GM21423 (cell line): Measurements from ENCODE around the gene JAK1.
"Not testable (repeated sequence)": the region's sequence is repeated elsewhere in the genome, so short reads cannot be mapped to it uniquely, and the experiment has no call there.

ENCODE experiments used
- ATAC-seq: cut with Tn5 transposase; IDR thresholded peaks from one replicate; pipeline ENCODE4 v1.9.1; 2021; ENCODE audit warnings: mild to moderate bottlenecking, moderate library complexity; ENCODE audit not compliant: unreplicated experiment

The JAK1 gene

GRCh38 chr1:64923294-64923718 is 43.0 kb downstream of the JAK1 start:
- no peak for ATAC-seq

GRCh38 chr1:64922336-64922735 is 44.0 kb downstream of the JAK1 start:
- no peak for ATAC-seq

- ATAC-seq = no peak
Measured at GRCh38 chr1:64921771-64922170, 44.6 kb downstream of the JAK1 start.

GRCh38 chr1:64920941-64921589 is 45.3 kb downstream of the JAK1 start:
- no peak for ATAC-seq

GRCh38 chr1:64919120-64919519 is 47.2 kb downstream of the JAK1 start:
- not testable (repeated sequence) for ATAC-seq

- no peak for ATAC-seq
Measured at GRCh38 chr1:64917907-64918306, 48.4 kb downstream of the JAK1 start.

- no peak for ATAC-seq
Measured at GRCh38 chr1:64917328-64917861, 49.0 kb downstream of the JAK1 start.

- ATAC-seq = no peak
Measured at GRCh38 chr1:64915381-64916274, 50.7 kb downstream of the JAK1 start.

- no peak for ATAC-seq
Measured at GRCh38 chr1:64913361-64914015, 52.9 kb downstream of the JAK1 start.

- ATAC-seq = no peak
Measured at GRCh38 chr1:64912191-64912590, 54.2 kb downstream of the JAK1 start.

- no peak for ATAC-seq
Measured at GRCh38 chr1:64911326-64911725, 55.0 kb downstream of the JAK1 start.

- no peak for ATAC-seq
Measured at GRCh38 chr1:64909031-64909430, 57.3 kb downstream of the JAK1 start.

- no peak for ATAC-seq
Measured at GRCh38 chr1:64908575-64908974, 57.8 kb downstream of the JAK1 start.

GRCh38 chr1:64906447-64906846 is 59.9 kb downstream of the JAK1 start:
- ATAC-seq = no peak

- ATAC-seq = no peak
Measured at GRCh38 chr1:64903593-64903992, 62.8 kb downstream of the JAK1 start.

- ATAC-seq = no peak
Measured at GRCh38 chr1:64901663-64902062, 64.7 kb downstream of the JAK1 start.

- ATAC-seq = no peak
Measured at GRCh38 chr1:64900916-64901315, 65.4 kb downstream of the JAK1 start.

- peak; percentile 68 for ATAC-seq
Measured at GRCh38 chr1:64898107-64898861, 68.1 kb downstream of the JAK1 start.

- ATAC-seq = no peak
Measured at GRCh38 chr1:64896551-64896950, 69.8 kb downstream of the JAK1 start.

- ATAC-seq = peak; percentile 72
Measured at GRCh38 chr1:64895500-64895899, 70.8 kb downstream of the JAK1 start.
